Lower lobe of right lung (tissue), 2 donors: ENCODE results near the gene MAGI3. TPM values are rescaled to one million over a fixed set of nuclear protein-coding genes. Genes with fewer than 3 reads are reported as not detected.

Experiments
- ATAC-seq, 2 donors: fragments of 200-7000 bp; cut with Tn5 transposase; one replicate each; pipeline ENCODE4 v1.9.1; 2020 to 2022; ENCODE audit warnings: mild to moderate bottlenecking in 2 of 2, moderate library complexity in 2 of 2
- DNase-seq: peaks from one replicate; pipeline ENCODE4 v3.0.0-alpha.2; 2020
- H3K27ac ChIP-seq: fragments of 200-600 bp; one replicate; pipeline ENCODE4 v1.8.0; 2022
- H3K27me3 ChIP-seq: fragments of 200-600 bp; one replicate; pipeline ENCODE4 v1.8.0; 2022; ENCODE audit warnings: low read depth
- H3K36me3 ChIP-seq: fragments of 200-600 bp; one replicate; pipeline ENCODE4 v1.8.0; 2022; ENCODE audit warnings: mild to moderate bottlenecking
- H3K4me1 ChIP-seq: fragments of 200-600 bp; one replicate; pipeline ENCODE4 v1.8.0; 2022
- H3K4me3 ChIP-seq: fragments of 200-600 bp; one replicate; pipeline ENCODE4 v1.8.0; 2022; ENCODE audit warnings: mild to moderate bottlenecking
- H3K9me3 ChIP-seq: fragments of 200-600 bp; one replicate; pipeline ENCODE4 v1.8.0; 2022
- intact Hi-C: fragments of 100-400 bp; cut with DNase I; formaldehyde crosslinking; loops from one replicate; pipeline ENCODE4 v1.11.0; 2022
- total RNA-seq: library from RNA; stranded (reverse); fragmentation: NEBNext Ultra II Directional; extraction: Animal tissue kit (Norgen Biotek cat#: 25700); gene quantifications from one replicate; pipeline ENCODE4 v1.2.1, GENCODE V29; 2021
- TF ChIP-seq, protein P1 (sequence below): fragments of 200-600 bp; IDR thresholded peaks from one replicate; pipeline ENCODE4 v1.8.0; 2022; ENCODE audit warnings: antibody characterized with exemption, mild to moderate bottlenecking
- donor health status: DM: no; HTN: yes; CAD: no; lungs with severe emphysema.

MAGI3 gene
- total RNA-seq, 1 donor from 2014 or later, result 69.9 TPM

- no peak for ATAC-seq
- Histone ChIP-seq H3K4me3 (no peak overlapping the region), H3K4me1 (no peaks in the 10 kb centered on the region), H3K27ac (no peak overlapping the region), H3K36me3 (no peaks in the 10 kb centered on the region), H3K27me3 (no peaks in the 10 kb centered on the region), H3K9me3 (peaks cover 22% of the 10 kb centered on the region)
- intact Hi-C loops, result no loop called here
- DNase-seq, result no peak
- TF ChIP-seq, protein P1, sequence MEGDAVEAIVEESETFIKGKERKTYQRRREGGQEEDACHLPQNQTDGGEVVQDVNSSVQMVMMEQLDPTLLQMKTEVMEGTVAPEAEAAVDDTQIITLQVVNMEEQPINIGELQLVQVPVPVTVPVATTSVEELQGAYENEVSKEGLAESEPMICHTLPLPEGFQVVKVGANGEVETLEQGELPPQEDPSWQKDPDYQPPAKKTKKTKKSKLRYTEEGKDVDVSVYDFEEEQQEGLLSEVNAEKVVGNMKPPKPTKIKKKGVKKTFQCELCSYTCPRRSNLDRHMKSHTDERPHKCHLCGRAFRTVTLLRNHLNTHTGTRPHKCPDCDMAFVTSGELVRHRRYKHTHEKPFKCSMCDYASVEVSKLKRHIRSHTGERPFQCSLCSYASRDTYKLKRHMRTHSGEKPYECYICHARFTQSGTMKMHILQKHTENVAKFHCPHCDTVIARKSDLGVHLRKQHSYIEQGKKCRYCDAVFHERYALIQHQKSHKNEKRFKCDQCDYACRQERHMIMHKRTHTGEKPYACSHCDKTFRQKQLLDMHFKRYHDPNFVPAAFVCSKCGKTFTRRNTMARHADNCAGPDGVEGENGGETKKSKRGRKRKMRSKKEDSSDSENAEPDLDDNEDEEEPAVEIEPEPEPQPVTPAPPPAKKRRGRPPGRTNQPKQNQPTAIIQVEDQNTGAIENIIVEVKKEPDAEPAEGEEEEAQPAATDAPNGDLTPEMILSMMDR, result no peak
Observed at GRCh38 chr1:113630340-113631327, 240.3 kb downstream of the MAGI3 start.

GRCh38 chr1:113641396-113641795 is 251.1 kb downstream of the MAGI3 start:
- H3K4me3 ChIP-seq, result no peak overlapping the region
- H3K27me3 ChIP-seq, result no peaks in the 10 kb centered on the region
- peaks cover 30% of the 10 kb centered on the region for H3K36me3 ChIP-seq
- no peaks in the 10 kb centered on the region for H3K9me3 ChIP-seq
- intact Hi-C loops, result no loop called here
- TF ChIP-seq, protein P1, result no peak
- DNase-seq, result no peak
- no peak overlapping the region for H3K27ac ChIP-seq
- ATAC-seq, result no peak
- no peaks in the 10 kb centered on the region for H3K4me1 ChIP-seq

DNA sequence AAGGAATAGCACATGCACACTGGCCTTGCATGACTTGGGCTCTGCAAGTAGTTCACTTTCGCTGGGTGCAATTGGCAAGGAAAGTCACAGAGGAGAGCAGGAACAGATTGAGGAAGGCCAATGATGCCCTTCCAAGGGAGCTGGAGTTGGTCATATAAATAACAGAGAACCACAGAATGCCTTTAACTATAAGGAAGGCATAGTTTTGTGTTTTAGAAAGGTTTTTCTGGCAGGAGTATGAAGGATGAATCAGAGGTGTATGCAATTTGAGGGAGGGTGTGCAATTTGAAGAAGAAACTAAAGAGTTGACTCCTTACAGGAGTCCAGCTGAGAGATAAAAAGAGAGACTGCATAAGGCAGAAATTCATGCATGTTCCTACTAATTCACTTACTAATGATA is 256.8 kb downstream of the MAGI3 start:
- no peaks in the 10 kb centered on the region for H3K4me1 ChIP-seq

DNA sequence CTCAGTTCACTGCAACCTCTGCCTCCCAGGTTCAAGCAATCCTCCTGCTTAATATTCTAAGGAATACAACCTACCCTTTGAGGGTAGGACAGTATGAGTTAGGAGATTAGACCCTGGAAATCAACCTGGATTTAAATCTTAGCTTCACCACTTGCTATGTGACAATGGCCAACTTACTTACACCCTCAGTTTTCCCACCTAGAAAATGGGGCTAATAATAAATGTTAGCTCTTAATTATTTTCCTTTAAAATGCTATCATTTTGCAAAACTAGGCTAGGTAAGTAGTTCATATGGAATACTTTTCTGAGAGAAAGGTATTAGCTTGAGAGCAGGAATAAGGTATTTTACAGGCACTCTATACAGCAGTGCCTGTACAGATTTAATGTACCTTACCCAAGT is 258.2 kb downstream of the MAGI3 start:
- TF ChIP-seq, protein P1, result no peak
- Histone ChIP-seq H3K4me3 (no peak overlapping the region), H3K27ac (no peak overlapping the region), H3K4me1 (no peaks in the 10 kb centered on the region), H3K9me3 (no peaks in the 10 kb centered on the region), H3K27me3 (no peaks in the 10 kb centered on the region), H3K36me3 (peaks cover 43% of the 10 kb centered on the region)
- intact Hi-C loops, result no loop called here
- no peak for DNase-seq
- no peak for ATAC-seq

More for the DNA sequence above, 256.8 kb downstream of the MAGI3 start:
- Histone ChIP-seq H3K36me3 (peaks cover 52% of the 10 kb centered on the region), H3K27ac (no peak overlapping the region), H3K4me3 (no peak overlapping the region), H3K27me3 (no peaks in the 10 kb centered on the region), H3K9me3 (no peaks in the 10 kb centered on the region)
- DNase-seq (no peak), ATAC-seq (no peak)
- TF ChIP-seq, protein P1, result no peak
- intact Hi-C loops, result no loop called here

- Histone ChIP-seq H3K36me3 (peaks cover 32% of the 10 kb centered on the region), H3K4me3 (no peak overlapping the region), H3K27me3 (no peaks in the 10 kb centered on the region), H3K9me3 (no peaks in the 10 kb centered on the region), H3K4me1 (no peaks in the 10 kb centered on the region), H3K27ac (no peak overlapping the region)
- DNase-seq (no peak), ATAC-seq (peak in 1 of 2 donors; percentile 65)
- TF ChIP-seq, protein P1, result no peak
- intact Hi-C loops, result no loop called here
Observed at GRCh38 chr1:113652771-113653170, 262.5 kb downstream of the MAGI3 start.
